WTC11 (cell line): ENCODE measurements around the gene RFWD3. TPM values are rescaled to one million over a fixed set of nuclear protein-coding genes. Genes with fewer than 3 reads are reported as not detected.

Experiments used
- ATAC-seq: fragments of 200-7000 bp; cut with Tn5 transposase; 2 replicates; pipeline ENCODE4 v1.10.0; 2021; ENCODE audit warnings: mild to moderate bottlenecking, moderate library complexity
- CTCF ChIA-PET: fragments of 300-600 bp; sonication (Branson Sonifier 250); formaldehyde crosslinking; loops from one replicate; lab custom pipeline; 2021; ENCODE audit warnings: antibody characterized with exemption; lab: Charles Lee
- POLR2A ChIA-PET: fragments of 350-600 bp; sonication (Branson Sonifier 250); formaldehyde crosslinking; loops from one replicate; lab custom pipeline; 2021; ENCODE audit warnings: antibody characterized with exemption; lab: Charles Lee
- DNase-seq: peaks from one replicate; pipeline ENCODE4 v3.0.0; 2021; ENCODE audit warnings: low spot score
- H3K27ac Mint-ChIP-seq: 2 replicates; pipeline ENCODE4 v1.8.0; 2021; ENCODE audit warnings: mixed read lengths
- H3K27me3 Mint-ChIP-seq: 2 replicates; pipeline ENCODE4 v1.8.0; 2021; ENCODE audit warnings: low read depth, mild to moderate bottlenecking, moderate library complexity, mixed read lengths
- H3K36me3 Mint-ChIP-seq: 2 replicates; pipeline ENCODE4 v1.8.0; 2021; ENCODE audit warnings: mixed read lengths
- H3K4me1 Mint-ChIP-seq: 2 replicates; pipeline ENCODE4 v1.8.0; 2022; ENCODE audit warnings: mixed read lengths
- H3K4me3 Mint-ChIP-seq: 2 replicates; pipeline ENCODE4 v1.8.0; 2021; ENCODE audit warnings: mild to moderate bottlenecking, moderate library complexity, mixed read lengths
- H3K9me3 Mint-ChIP-seq: 2 replicates; pipeline ENCODE4 v1.8.0; 2021; ENCODE audit warnings: mixed read lengths
- ATF1 ChIP-seq: sonication (generic); formaldehyde crosslinking; IDR thresholded peaks from 2 replicates; pipeline ENCODE4 v1.8.1; 2023; ENCODE audit warnings: mild to moderate bottlenecking, moderate library complexity, missing genetic modification reagents
- CREM ChIP-seq: sonication (generic); formaldehyde crosslinking; IDR thresholded peaks from 2 replicates; pipeline ENCODE4 v1.8.1; 2022; ENCODE audit warnings: mild to moderate bottlenecking, missing genetic modification reagents, moderate library complexity
- EMX1 ChIP-seq: fragments of 250-450 bp; sonication (Bioruptor Pico); IDR thresholded peaks from 2 replicates; pipeline ENCODE4 v1.8.0; 2021; ENCODE audit warnings: mild to moderate bottlenecking
- FOXK1 ChIP-seq: sonication (generic); formaldehyde crosslinking; IDR thresholded peaks from 2 replicates; pipeline ENCODE4 v1.8.0; 2022; ENCODE audit warnings: mild to moderate bottlenecking, moderate library complexity, missing genetic modification reagents
- FOXP1 ChIP-seq: sonication (generic); formaldehyde crosslinking; IDR thresholded peaks from 2 replicates; pipeline ENCODE4 v1.8.0; 2022; ENCODE audit warnings: missing genetic modification reagents, mild to moderate bottlenecking, moderate library complexity, borderline replicate concordance
- GABPB1 ChIP-seq: sonication (generic); formaldehyde crosslinking; IDR thresholded peaks from 2 replicates; pipeline ENCODE4 v1.8.1; 2023; ENCODE audit warnings: mild to moderate bottlenecking, missing genetic modification reagents
- GTF2I ChIP-seq: fragments of 250-450 bp; sonication (Bioruptor Pico); conservative IDR thresholded peaks from 2 replicates; pipeline ENCODE4 v1.4.0; 2021; ENCODE audit warnings: mild to moderate bottlenecking
- IRF2 ChIP-seq: sonication (generic); formaldehyde crosslinking; IDR thresholded peaks from 2 replicates; pipeline ENCODE4 v1.8.0; 2022; ENCODE audit warnings: low read depth, missing genetic modification reagents, borderline replicate concordance
- NR2C2 ChIP-seq: sonication (generic); formaldehyde crosslinking; IDR thresholded peaks from 2 replicates; pipeline ENCODE4 v1.8.0; 2022; ENCODE audit warnings: mild to moderate bottlenecking, missing genetic modification reagents
- OVOL2 ChIP-seq: fragments of 250-450 bp; sonication (Bioruptor Pico); IDR thresholded peaks from 2 replicates; pipeline ENCODE4 v1.9.0; 2021; ENCODE audit warnings: mild to moderate bottlenecking, borderline replicate concordance
- SOX15 ChIP-seq: fragments of 250-450 bp; sonication (Bioruptor Pico); IDR thresholded peaks from 2 replicates; pipeline ENCODE4 v1.9.0; 2021; ENCODE audit warnings: mild to moderate bottlenecking
- SP1 ChIP-seq: sonication (generic); formaldehyde crosslinking; conservative IDR thresholded peaks from 2 replicates; pipeline ENCODE4 v1.8.1; 2022; ENCODE audit warnings: missing genetic modification reagents
- TP53 ChIP-seq: sonication (generic); formaldehyde crosslinking; IDR thresholded peaks from 2 replicates; pipeline ENCODE4 v1.8.1; 2023; ENCODE audit warnings: mild to moderate bottlenecking, missing genetic modification reagents
- ZNF121 ChIP-seq: sonication (generic); formaldehyde crosslinking; IDR thresholded peaks from 2 replicates; pipeline ENCODE4 v1.8.0; 2023; ENCODE audit warnings: missing genetic modification reagents
- ZNF423 ChIP-seq: fragments of 250-450 bp; sonication (Bioruptor Pico); IDR thresholded peaks from 2 replicates; pipeline ENCODE4 v2.1.2; 2022; ENCODE audit warnings: mild to moderate bottlenecking, moderate library complexity
- total RNA-seq: library from RNA; stranded (reverse); gene quantifications from 3 replicates; pipeline ENCODE4 v1.2.3, GENCODE V29; 2021
- TF ChIP-seq, protein P1 (sequence below): sonication (generic); formaldehyde crosslinking; IDR thresholded peaks from 2 replicates; pipeline ENCODE4 v1.8.1; 2022; ENCODE audit warnings: low read depth, missing genetic modification reagents, borderline replicate concordance
- TF ChIP-seq, protein P2 (sequence below): sonication (generic); formaldehyde crosslinking; IDR thresholded peaks from 2 replicates; pipeline ENCODE4 v1.8.1; 2022; ENCODE audit warnings: mild to moderate bottlenecking, moderate library complexity, missing genetic modification reagents
- TF ChIP-seq, protein P3 (sequence below): sonication (generic); formaldehyde crosslinking; IDR thresholded peaks from 2 replicates; pipeline ENCODE4 v1.8.1; 2023; ENCODE audit warnings: mild to moderate bottlenecking, missing genetic modification reagents, moderate library complexity
- TF ChIP-seq, protein P4 (sequence below): fragments of 200-600 bp; IDR thresholded peaks from 2 replicates; pipeline ENCODE4 v1.8.0; 2022; ENCODE audit warnings: antibody characterized with exemption
- TF ChIP-seq, protein P5 (sequence below): fragments of 250-450 bp; sonication (Bioruptor Pico); IDR thresholded peaks from 2 replicates; pipeline ENCODE4 v1.9.0; 2021; ENCODE audit warnings: mild to moderate bottlenecking

Gene RFWD3
- total RNA-seq, 1 experiment from 2014 or later = 109 TPM

DNA sequence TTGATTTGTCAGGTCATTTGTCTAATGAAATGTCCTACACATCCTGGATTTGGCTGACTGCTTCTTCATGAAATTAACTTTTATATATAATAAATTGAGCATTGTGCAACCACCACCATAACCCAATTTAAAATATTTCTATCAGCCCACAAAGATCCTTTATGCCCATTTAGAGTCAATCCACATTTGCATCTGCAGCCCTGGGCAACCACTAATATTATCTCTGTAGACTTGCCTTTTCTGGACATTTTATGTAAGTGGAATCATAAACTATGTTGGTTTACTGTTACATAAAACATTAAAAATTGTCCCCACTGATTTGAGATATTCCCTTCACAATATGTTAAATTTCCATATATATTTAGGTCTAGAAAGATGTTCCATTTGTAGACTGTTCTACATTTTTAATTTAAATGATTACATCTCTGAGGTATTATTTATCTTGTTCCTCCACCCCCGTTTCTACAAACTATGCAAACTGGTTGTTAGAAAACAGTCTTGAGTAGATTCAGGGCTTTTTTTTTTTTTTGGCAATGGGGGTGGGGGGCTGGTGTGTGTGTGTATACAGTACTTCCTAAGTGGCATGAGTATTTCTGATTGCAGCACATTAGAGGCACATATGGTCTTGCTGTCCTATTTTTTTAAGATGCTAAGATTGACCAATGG is 16.7 kb downstream of the RFWD3 start:
- H3K27ac Mint-ChIP-seq = no peak overlapping the region
- H3K4me3 Mint-ChIP-seq = no peak overlapping the region
- H3K27me3 Mint-ChIP-seq = no peaks in the 10 kb centered on the region
- no peaks in the 10 kb centered on the region for H3K9me3 Mint-ChIP-seq
- TF ChIP-seq, protein P1, sequence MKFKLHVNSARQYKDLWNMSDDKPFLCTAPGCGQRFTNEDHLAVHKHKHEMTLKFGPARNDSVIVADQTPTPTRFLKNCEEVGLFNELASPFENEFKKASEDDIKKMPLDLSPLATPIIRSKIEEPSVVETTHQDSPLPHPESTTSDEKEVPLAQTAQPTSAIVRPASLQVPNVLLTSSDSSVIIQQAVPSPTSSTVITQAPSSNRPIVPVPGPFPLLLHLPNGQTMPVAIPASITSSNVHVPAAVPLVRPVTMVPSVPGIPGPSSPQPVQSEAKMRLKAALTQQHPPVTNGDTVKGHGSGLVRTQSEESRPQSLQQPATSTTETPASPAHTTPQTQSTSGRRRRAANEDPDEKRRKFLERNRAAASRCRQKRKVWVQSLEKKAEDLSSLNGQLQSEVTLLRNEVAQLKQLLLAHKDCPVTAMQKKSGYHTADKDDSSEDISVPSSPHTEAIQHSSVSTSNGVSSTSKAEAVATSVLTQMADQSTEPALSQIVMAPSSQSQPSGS (CRISPR knock-in tag) = no peak
- TF ChIP-seq OVOL2 (CRISPR knock-in tag) (no peak), SP1 (CRISPR knock-in tag) (no peak), TP53 (CRISPR knock-in tag) (no peak), ZNF121 (CRISPR knock-in tag) (no peak), GABPB1 (CRISPR knock-in tag) (no peak), IRF2 (no peak), SOX15 (CRISPR knock-in tag) (no peak), NR2C2 (no peak)
- ATAC-seq (no peak), DNase-seq (no peak)
- ChIA-PET CTCF (interaction anchor here (0.6 kb wide), 1 partner anchor 213 kb away, joined by 3 read pairs; no protein-coding TSS in a partner anchor), POLR2A (interaction anchor here (0.6 kb wide), 2 partner anchors 9 to 192 kb away, joined by 3 to 5 read pairs; no protein-coding TSS in a partner anchor)
- no peaks in the 10 kb centered on the region for H3K4me1 Mint-ChIP-seq
- peaks cover 54% of the 10 kb centered on the region for H3K36me3 Mint-ChIP-seq

DNA sequence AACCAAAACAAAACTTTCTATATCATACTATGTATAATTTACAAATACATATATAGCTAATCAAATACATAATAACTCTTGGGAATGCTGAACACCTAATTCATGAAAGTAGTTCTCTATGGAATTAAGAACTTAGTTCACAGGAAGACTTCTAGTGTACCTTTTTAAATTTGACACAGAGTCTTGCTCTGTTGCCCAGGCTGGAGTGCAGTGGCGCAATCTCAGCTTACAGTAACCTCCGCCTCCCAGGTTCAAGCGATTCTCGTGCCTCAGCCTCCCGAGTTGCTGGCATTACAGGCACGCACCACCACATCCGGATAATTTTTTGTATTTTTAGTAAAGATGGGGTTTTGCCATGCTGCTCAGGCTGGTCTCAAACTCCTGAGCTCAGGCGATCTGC is 24.7 kb downstream of the RFWD3 start:
- no peak for DNase-seq
- H3K36me3 Mint-ChIP-seq = peaks cover 60% of the 10 kb centered on the region
- H3K27me3 Mint-ChIP-seq = no peaks in the 10 kb centered on the region
- POLR2A ChIA-PET = no interaction called here
- no peaks in the 10 kb centered on the region for H3K9me3 Mint-ChIP-seq
- no peak overlapping the region for H3K27ac Mint-ChIP-seq
- TF ChIP-seq ZNF121 (CRISPR knock-in tag) = peak; percentile 25; the same call in 1 of the 2 replicates
- TF ChIP-seq SOX15 (CRISPR knock-in tag) = no peak
- TF ChIP-seq, all 79 proteins: peak for 1
- ATAC-seq = no peak
- CTCF ChIA-PET = interaction anchor here (1.2 kb wide), 1 partner anchor 25 kb away, joined by 3 read pairs; the partner anchor contains the start of gene RFWD3
- Mint-ChIP-seq H3K4me1 (no peaks in the 10 kb centered on the region), H3K4me3 (no peak overlapping the region)

DNA sequence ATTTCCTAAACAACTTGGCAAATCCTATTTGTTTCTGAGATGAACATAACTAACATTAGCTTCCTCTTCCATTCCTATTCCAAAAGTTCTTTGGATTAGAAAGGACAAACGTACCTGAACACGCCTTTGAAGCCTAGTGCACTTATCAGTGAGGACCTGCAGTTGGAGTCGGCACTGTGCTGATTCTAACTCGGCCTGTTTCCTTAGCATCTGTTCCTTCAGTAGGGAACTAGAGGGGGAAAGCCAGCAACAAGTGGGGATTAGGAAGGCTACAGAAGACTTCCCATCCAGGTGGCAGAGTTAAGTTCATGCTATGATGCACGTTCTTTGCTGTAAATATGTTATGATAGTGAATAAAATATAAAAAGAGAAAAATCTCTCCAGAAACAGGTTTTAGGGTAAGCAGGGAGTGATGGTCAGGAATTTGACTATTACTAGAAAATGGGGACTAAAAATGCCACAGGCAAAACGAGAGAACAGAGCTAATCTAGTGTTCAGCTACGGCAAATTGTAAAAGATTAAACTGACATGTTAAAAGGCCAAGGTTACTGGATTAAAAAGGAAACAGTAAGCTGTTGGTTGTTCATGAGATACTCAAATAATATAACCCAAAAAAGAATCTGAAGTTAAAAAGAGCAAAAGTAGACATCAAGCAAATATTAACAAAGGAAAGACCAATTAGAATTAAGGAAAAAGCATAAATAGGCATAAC is 28.8 kb downstream of the RFWD3 start:
- Mint-ChIP-seq H3K27me3 (no peaks in the 10 kb centered on the region), H3K36me3 (peaks cover 60% of the 10 kb centered on the region), H3K4me1 (no peaks in the 10 kb centered on the region), H3K9me3 (no peaks in the 10 kb centered on the region), H3K27ac (no peak overlapping the region), H3K4me3 (no peak overlapping the region)
- DNase-seq (no peak), ATAC-seq (no peak)
- POLR2A ChIA-PET = interaction anchor here (1.3 kb wide), 1 partner anchor 31 kb away, joined by 4 read pairs; the partner anchor contains the start of gene GLG1
- TF ChIP-seq, protein P2, sequence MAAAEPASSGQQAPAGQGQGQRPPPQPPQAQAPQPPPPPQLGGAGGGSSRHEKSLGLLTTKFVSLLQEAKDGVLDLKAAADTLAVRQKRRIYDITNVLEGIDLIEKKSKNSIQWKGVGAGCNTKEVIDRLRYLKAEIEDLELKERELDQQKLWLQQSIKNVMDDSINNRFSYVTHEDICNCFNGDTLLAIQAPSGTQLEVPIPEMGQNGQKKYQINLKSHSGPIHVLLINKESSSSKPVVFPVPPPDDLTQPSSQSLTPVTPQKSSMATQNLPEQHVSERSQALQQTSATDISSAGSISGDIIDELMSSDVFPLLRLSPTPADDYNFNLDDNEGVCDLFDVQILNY = no peak
- TF ChIP-seq ZNF423 (CRISPR knock-in tag) (no peak), TP53 (CRISPR knock-in tag) (no peak), FOXK1 (CRISPR knock-in tag) (no peak), ATF1 (CRISPR knock-in tag) (no peak), GTF2I (CRISPR knock-in tag) (no peak), FOXP1 (CRISPR knock-in tag) (no peak), CREM (CRISPR knock-in tag) (no peak), EMX1 (CRISPR knock-in tag) (no peak)
- TF ChIP-seq, protein P3, sequence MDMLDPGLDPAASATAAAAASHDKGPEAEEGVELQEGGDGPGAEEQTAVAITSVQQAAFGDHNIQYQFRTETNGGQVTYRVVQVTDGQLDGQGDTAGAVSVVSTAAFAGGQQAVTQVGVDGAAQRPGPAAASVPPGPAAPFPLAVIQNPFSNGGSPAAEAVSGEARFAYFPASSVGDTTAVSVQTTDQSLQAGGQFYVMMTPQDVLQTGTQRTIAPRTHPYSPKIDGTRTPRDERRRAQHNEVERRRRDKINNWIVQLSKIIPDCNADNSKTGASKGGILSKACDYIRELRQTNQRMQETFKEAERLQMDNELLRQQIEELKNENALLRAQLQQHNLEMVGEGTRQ (CRISPR knock-in tag) = no peak
- TF ChIP-seq, protein P4, sequence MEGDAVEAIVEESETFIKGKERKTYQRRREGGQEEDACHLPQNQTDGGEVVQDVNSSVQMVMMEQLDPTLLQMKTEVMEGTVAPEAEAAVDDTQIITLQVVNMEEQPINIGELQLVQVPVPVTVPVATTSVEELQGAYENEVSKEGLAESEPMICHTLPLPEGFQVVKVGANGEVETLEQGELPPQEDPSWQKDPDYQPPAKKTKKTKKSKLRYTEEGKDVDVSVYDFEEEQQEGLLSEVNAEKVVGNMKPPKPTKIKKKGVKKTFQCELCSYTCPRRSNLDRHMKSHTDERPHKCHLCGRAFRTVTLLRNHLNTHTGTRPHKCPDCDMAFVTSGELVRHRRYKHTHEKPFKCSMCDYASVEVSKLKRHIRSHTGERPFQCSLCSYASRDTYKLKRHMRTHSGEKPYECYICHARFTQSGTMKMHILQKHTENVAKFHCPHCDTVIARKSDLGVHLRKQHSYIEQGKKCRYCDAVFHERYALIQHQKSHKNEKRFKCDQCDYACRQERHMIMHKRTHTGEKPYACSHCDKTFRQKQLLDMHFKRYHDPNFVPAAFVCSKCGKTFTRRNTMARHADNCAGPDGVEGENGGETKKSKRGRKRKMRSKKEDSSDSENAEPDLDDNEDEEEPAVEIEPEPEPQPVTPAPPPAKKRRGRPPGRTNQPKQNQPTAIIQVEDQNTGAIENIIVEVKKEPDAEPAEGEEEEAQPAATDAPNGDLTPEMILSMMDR = no peak
- TF ChIP-seq, protein P5, sequence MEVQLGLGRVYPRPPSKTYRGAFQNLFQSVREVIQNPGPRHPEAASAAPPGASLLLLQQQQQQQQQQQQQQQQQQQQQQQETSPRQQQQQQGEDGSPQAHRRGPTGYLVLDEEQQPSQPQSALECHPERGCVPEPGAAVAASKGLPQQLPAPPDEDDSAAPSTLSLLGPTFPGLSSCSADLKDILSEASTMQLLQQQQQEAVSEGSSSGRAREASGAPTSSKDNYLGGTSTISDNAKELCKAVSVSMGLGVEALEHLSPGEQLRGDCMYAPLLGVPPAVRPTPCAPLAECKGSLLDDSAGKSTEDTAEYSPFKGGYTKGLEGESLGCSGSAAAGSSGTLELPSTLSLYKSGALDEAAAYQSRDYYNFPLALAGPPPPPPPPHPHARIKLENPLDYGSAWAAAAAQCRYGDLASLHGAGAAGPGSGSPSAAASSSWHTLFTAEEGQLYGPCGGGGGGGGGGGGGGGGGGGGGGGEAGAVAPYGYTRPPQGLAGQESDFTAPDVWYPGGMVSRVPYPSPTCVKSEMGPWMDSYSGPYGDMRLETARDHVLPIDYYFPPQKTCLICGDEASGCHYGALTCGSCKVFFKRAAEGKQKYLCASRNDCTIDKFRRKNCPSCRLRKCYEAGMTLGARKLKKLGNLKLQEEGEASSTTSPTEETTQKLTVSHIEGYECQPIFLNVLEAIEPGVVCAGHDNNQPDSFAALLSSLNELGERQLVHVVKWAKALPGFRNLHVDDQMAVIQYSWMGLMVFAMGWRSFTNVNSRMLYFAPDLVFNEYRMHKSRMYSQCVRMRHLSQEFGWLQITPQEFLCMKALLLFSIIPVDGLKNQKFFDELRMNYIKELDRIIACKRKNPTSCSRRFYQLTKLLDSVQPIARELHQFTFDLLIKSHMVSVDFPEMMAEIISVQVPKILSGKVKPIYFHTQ (CRISPR knock-in tag) = no peak
- CTCF ChIA-PET = no interaction called here
